Smooth muscle cell (in vitro differentiated cells): ENCODE results near the gene RERE. TPM values are rescaled to one million over a fixed set of nuclear protein-coding genes. Genes with fewer than 3 reads are reported as not detected.

Experiments
- DNase-seq: peaks from one replicate; lab custom pipeline; 2025; ENCODE audit not compliant: unreplicated experiment; lab: John Stamatoyannopoulos, UW
- H2AFZ ChIP-seq: fragments of 200-600 bp; sonication (generic); 2 replicates; pipeline ENCODE4 v1.6.0; 2016; ENCODE audit warnings: antibody characterized with exemption, low read depth, mild to moderate bottlenecking
- H3F3A ChIP-seq: fragments of 200-600 bp; sonication (generic); 2 replicates; pipeline ENCODE4 v1.6.0; 2017; ENCODE audit warnings: antibody characterized with exemption, low read depth
- H3K27ac ChIP-seq: fragments of 200-600 bp; sonication (generic); 2 replicates; pipeline ENCODE4 v1.5.1; 2016; ENCODE audit warnings: low read depth, mild to moderate bottlenecking
- H3K27me3 ChIP-seq: fragments of 200-600 bp; sonication (generic); 2 replicates; pipeline ENCODE4 v1.6.1; 2016; ENCODE audit warnings: low read depth, mild to moderate bottlenecking
- H3K36me3 ChIP-seq: fragments of 200-600 bp; sonication (generic); 2 replicates; pipeline ENCODE4 v1.5.1; 2016; ENCODE audit warnings: low read depth
- H3K4me1 ChIP-seq: fragments of 200-600 bp; sonication (generic); 2 replicates; pipeline ENCODE4 v1.5.1; 2016; ENCODE audit warnings: low read depth
- H3K4me2 ChIP-seq: fragments of 200-600 bp; sonication (generic); 2 replicates; pipeline ENCODE4 v1.6.0; 2016; ENCODE audit warnings: mild to moderate bottlenecking
- H3K4me3 ChIP-seq: fragments of 200-600 bp; sonication (generic); 2 replicates; pipeline ENCODE4 v1.5.1; 2016; ENCODE audit warnings: mild to moderate bottlenecking
- H3K79me2 ChIP-seq: fragments of 200-600 bp; sonication (generic); 2 replicates; pipeline ENCODE4 v1.6.0; 2016; ENCODE audit warnings: low read depth, mild to moderate bottlenecking
- H3K9ac ChIP-seq: fragments of 200-600 bp; sonication (generic); 2 replicates; pipeline ENCODE4 v1.6.0; 2016; ENCODE audit warnings: low read depth
- H3K9me3 ChIP-seq: fragments of 200-600 bp; sonication (generic); replicated peaks from 2 replicates; pipeline ENCODE4 v1.5.1; 2016; ENCODE audit warnings: low read depth
- H4K20me1 ChIP-seq: fragments of 200-600 bp; sonication (generic); 2 replicates; pipeline ENCODE4 v1.6.0; 2016; ENCODE audit warnings: low read depth
- CTCF ChIP-seq: fragments of 200-600 bp; sonication (generic); IDR thresholded peaks from 2 replicates; pipeline ENCODE4 v1.5.1; 2017; ENCODE audit warnings: borderline replicate concordance, mild to moderate bottlenecking, antibody characterized with exemption; ENCODE audit not compliant: insufficient read depth, poor library complexity, severe bottlenecking
- WGBS: methylation state at CpG from one replicate; pipeline ENCODE4 v1.1.7; 2016; ENCODE audit warnings: low lambda C conversion rate; 5-methylcytosine and 5-hydroxymethylcytosine counted together
- polyA plus RNA-seq: library from polyadenylated mRNA; unstranded; fragments of >200 nt; fragmentation: Nextera tagmentation; extraction: Ambion mirVana; gene quantifications from 2 replicates; pipeline ENCODE4 v1.2.1, GENCODE V29; 2016
- total RNA-seq: library from RNA; depleted of rRNA; stranded (reverse); fragments of >200 nt; gene quantifications from 2 replicates; pipeline ENCODE4 v1.2.3, GENCODE V29; 2014

The RERE gene
- total and polyA plus RNA-seq, 2 experiments from 2014 or later: 45.6 to 59.2 TPM

GRCh38 chr1:8665833-8666232 lies 151.6 kb downstream of the RERE start:
- Histone ChIP-seq H3K4me1 (peaks cover 62% of the 10 kb centered on the region), H3K9me3 (no peaks in the 10 kb centered on the region), H3K4me2 (peak overlapping the region; percentile 59), H3K4me3 (no peak overlapping the region), H3K36me3 (no peaks in the 10 kb centered on the region), H3K27me3 (no peaks in the 10 kb centered on the region), H3F3A (peaks cover 30% of the 10 kb centered on the region), H4K20me1 (peaks cover 96% of the 10 kb centered on the region), H3K9ac (no peak overlapping the region), H3K27ac (no peak overlapping the region), H2AFZ (no peak overlapping the region), H3K79me2 (peaks cover 85% of the 10 kb centered on the region)
- no peak for DNase-seq
- WGBS: 59% methylated on average over 2 of the region's 2 CpGs
- TF ChIP-seq CTCF: no peak

- no peaks in the 10 kb centered on the region for H3K9me3 ChIP-seq
- H3K79me2 ChIP-seq: peaks cover 79% of the 10 kb centered on the region
- no peak overlapping the region for H3K27ac ChIP-seq
- H3K4me2 ChIP-seq: no peak overlapping the region
- no peak for TF ChIP-seq CTCF
- no peak overlapping the region for H3K4me3 ChIP-seq
- peaks cover 61% of the 10 kb centered on the region for H3K4me1 ChIP-seq
- H3K9ac ChIP-seq: no peak overlapping the region
- H4K20me1 ChIP-seq: peaks cover 96% of the 10 kb centered on the region
- no peaks in the 10 kb centered on the region for H3K36me3 ChIP-seq
- no peak overlapping the region for H2AFZ ChIP-seq
- H3K27me3 ChIP-seq: no peaks in the 10 kb centered on the region
- no peak for DNase-seq
- peaks cover 29% of the 10 kb centered on the region for H3F3A ChIP-seq
- WGBS: 90% methylated on average over 4 of the region's 4 CpGs
Measured at GRCh38 chr1:8664887-8665286, 152.6 kb downstream of the RERE start.

- Histone ChIP-seq H3F3A (peaks cover 28% of the 10 kb centered on the region), H3K9ac (no peak overlapping the region), H2AFZ (no peak overlapping the region), H4K20me1 (peaks cover 97% of the 10 kb centered on the region), H3K4me1 (peaks cover 60% of the 10 kb centered on the region), H3K36me3 (no peaks in the 10 kb centered on the region), H3K27ac (no peak overlapping the region), H3K9me3 (no peaks in the 10 kb centered on the region), H3K79me2 (peaks cover 80% of the 10 kb centered on the region), H3K4me3 (no peak overlapping the region), H3K27me3 (no peaks in the 10 kb centered on the region), H3K4me2 (no peak overlapping the region)
- 72% methylated on average over 2 of the region's 2 CpGs for WGBS
- no peak for DNase-seq
- no peak for TF ChIP-seq CTCF
Measured at GRCh38 chr1:8663915-8664329, 153.5 kb downstream of the RERE start.

- Histone ChIP-seq H3F3A (peaks cover 33% of the 10 kb centered on the region), H3K9me3 (no peaks in the 10 kb centered on the region), H3K4me2 (peak overlapping the region; percentile 21), H3K27me3 (no peaks in the 10 kb centered on the region), H3K79me2 (peaks cover 81% of the 10 kb centered on the region), H2AFZ (no peak overlapping the region), H3K9ac (no peak overlapping the region), H3K27ac (peak overlapping the region; percentile 94), H3K4me1 (peaks cover 60% of the 10 kb centered on the region), H3K36me3 (no peaks in the 10 kb centered on the region), H4K20me1 (peaks cover 99% of the 10 kb centered on the region), H3K4me3 (no peak overlapping the region)
- TF ChIP-seq CTCF: no peak
- 91% methylated on average over 4 of the region's 4 CpGs for WGBS
- DNase-seq: no peak
Measured at GRCh38 chr1:8663090-8663802, 154.2 kb downstream of the RERE start.
